Adipose tissue (tissue), 3 donors: ENCODE data around the gene STK32B. TPM values are rescaled to one million over a fixed set of nuclear protein-coding genes. Genes with fewer than 3 reads are reported as not detected.
"Not testable (repeated sequence)": the region's sequence is repeated elsewhere in the genome, so short reads cannot be mapped to it uniquely, and the experiment has no call there.

ENCODE experiments used
- H3K27ac ChIP-seq: one replicate; pipeline ENCODE4 v1.5.1; 2013; ENCODE audit warnings: low read depth, low read length
- WGBS, 3 donors: extraction: QIAGEN DNeasy Blood & Tissue Kit; methylation state at CpG; one replicate each; pipeline ENCODE4 v1.1.7; 2013; 5-methylcytosine and 5-hydroxymethylcytosine counted together
- polyA plus RNA-seq, 3 donors: library from polyadenylated mRNA; stranded (reverse); fragments of 200-250 nt; gene quantifications; one replicate each; pipeline ENCODE4 v1.2.3, GENCODE V29; 2013
- donor health status: healthy with polysubstance abuse.
- donor health status: Bipolar disorder and iron deficiency.
- donor health status: healthy.

Gene STK32B
- 1 to 10 TPM in 2 of 3 donors, under 1 TPM in 1; 0.41 to 6.0 (median 1.3) TPM for polyA plus RNA-seq

- no peak within 1 kb of the TSS for H3K27ac ChIP-seq
- WGBS, 3 donors = 1% methylated on average over 92 to 103 of the region's 103 CpGs
Measured at GRCh38 chr4:5051278-5052203, at the start of gene STK32B. Gene STK32B (plus strand): TSS chr4:5051480.

GRCh38 chr4:5001641-5002040, 49.6 kb upstream of the STK32B start:
- not testable (repeated sequence) for H3K27ac ChIP-seq
- WGBS, 3 donors = 74 to 84% (median 77%) methylated on average over 6 of the region's 6 CpGs

GRCh38 chr4:5003372-5003857, 47.9 kb upstream of the STK32B start:
- 43 to 63% (median 53%) methylated on average over 9 of the region's 9 CpGs for WGBS, 3 donors
- no peak overlapping the region for H3K27ac ChIP-seq

- WGBS, 3 donors = 58 to 97% (median 91%) methylated on average over 3 of the region's 3 CpGs
- H3K27ac ChIP-seq = no peak overlapping the region
Measured at GRCh38 chr4:5003918-5004317, 47.4 kb upstream of the STK32B start.

GRCh38 chr4:5004496-5004895, 46.8 kb upstream of the STK32B start:
- no peak overlapping the region for H3K27ac ChIP-seq
- WGBS, 3 donors = 88 to 94% (median 93%) methylated on average over 8 of the region's 8 CpGs

GRCh38 chr4:5006932-5007331, 44.3 kb upstream of the STK32B start:
- not testable (repeated sequence) for H3K27ac ChIP-seq
- 75 to 82% (median 79%) methylated on average over 11 of the region's 11 CpGs for WGBS, 3 donors

- 78 to 87% (median 86%) methylated on average over 3 of the region's 3 CpGs for WGBS, 3 donors
- no peak overlapping the region for H3K27ac ChIP-seq
Measured at GRCh38 chr4:5009796-5010195, 41.5 kb upstream of the STK32B start.

- no peak overlapping the region for H3K27ac ChIP-seq
- 90 to 96% (median 91%) methylated on average over 2 of the region's 2 CpGs for WGBS, 3 donors
Measured at GRCh38 chr4:5010984-5011383, 40.3 kb upstream of the STK32B start.

GRCh38 chr4:5012244-5012898, 38.9 kb upstream of the STK32B start:
- no peak overlapping the region for H3K27ac ChIP-seq
- WGBS, 3 donors = 65 to 95% (median 91%) methylated on average over 5 of the region's 5 CpGs

GRCh38 chr4:5012958-5013357, 38.3 kb upstream of the STK32B start:
- 53 to 88% (median 57%) methylated on average over 2 of the region's 2 CpGs for WGBS, 3 donors
- no peak overlapping the region for H3K27ac ChIP-seq

GRCh38 chr4:5014007-5014682, 37.1 kb upstream of the STK32B start:
- H3K27ac ChIP-seq = no peak overlapping the region
- 68 to 73% (median 71%) methylated on average over 7 of the region's 7 CpGs for WGBS, 3 donors

- WGBS, 3 donors = 20 to 43% (median 26%) methylated on average over 2 of the region's 2 CpGs
- no peak overlapping the region for H3K27ac ChIP-seq
Measured at GRCh38 chr4:5018096-5018495, 33.2 kb upstream of the STK32B start.

GRCh38 chr4:5018603-5019002, 32.7 kb upstream of the STK32B start:
- WGBS, 3 donors = 38 to 50% (median 39%) methylated on average over 6 of the region's 6 CpGs
- no peak overlapping the region for H3K27ac ChIP-seq

- no peak within 1 kb of the TSS for H3K27ac ChIP-seq
- WGBS, 3 donors = 5 to 7% (median 6%) methylated on average over 26 to 28 of the region's 28 CpGs
Measured at GRCh38 chr4:5019274-5019673, 32.0 kb upstream of the STK32B start, which contains the start of gene CYTL1. Gene CYTL1 (minus strand): TSS chr4:5019458. CDS start chr4:5019445, 13 bp downstream.

- 54 to 92% (median 89%) methylated on average over 12 of the region's 12 CpGs for WGBS, 3 donors
- no peak overlapping the region for H3K27ac ChIP-seq
Measured at GRCh38 chr4:5019796-5020195, 31.5 kb upstream of the STK32B start.

GRCh38 chr4:5020341-5020740, 30.9 kb upstream of the STK32B start:
- 74 to 87% (median 81%) methylated on average over 1 of the region's 1 CpG for WGBS, 3 donors
- no peak overlapping the region for H3K27ac ChIP-seq

- H3K27ac ChIP-seq = no peak overlapping the region
- 56 to 89% (median 80%) methylated on average over 3 of the region's 3 CpGs for WGBS, 3 donors
Measured at GRCh38 chr4:5021546-5021945, 29.7 kb upstream of the STK32B start.

- H3K27ac ChIP-seq = no peak overlapping the region
- 44 to 64% (median 57%) methylated on average over 6 of the region's 6 CpGs for WGBS, 3 donors
Measured at GRCh38 chr4:5024673-5025072, 26.6 kb upstream of the STK32B start.

GRCh38 chr4:5026371-5026770, 24.9 kb upstream of the STK32B start:
- 75 to 89% (median 87%) methylated on average over 3 of the region's 3 CpGs for WGBS, 3 donors

More at GRCh38 chr4:5026371-5026770, 24.9 kb upstream of the STK32B start:
- no peak overlapping the region for H3K27ac ChIP-seq
